ENCODE measurements around the gene CAMK2N1. TPM values are rescaled to one million over a fixed set of nuclear protein-coding genes. Genes with fewer than 3 reads are reported as not detected.

The CAMK2N1 gene
- total RNA-seq, 4 donors from 2014 or later = 74.3 to 126 (median 85.9) TPM

DNA sequence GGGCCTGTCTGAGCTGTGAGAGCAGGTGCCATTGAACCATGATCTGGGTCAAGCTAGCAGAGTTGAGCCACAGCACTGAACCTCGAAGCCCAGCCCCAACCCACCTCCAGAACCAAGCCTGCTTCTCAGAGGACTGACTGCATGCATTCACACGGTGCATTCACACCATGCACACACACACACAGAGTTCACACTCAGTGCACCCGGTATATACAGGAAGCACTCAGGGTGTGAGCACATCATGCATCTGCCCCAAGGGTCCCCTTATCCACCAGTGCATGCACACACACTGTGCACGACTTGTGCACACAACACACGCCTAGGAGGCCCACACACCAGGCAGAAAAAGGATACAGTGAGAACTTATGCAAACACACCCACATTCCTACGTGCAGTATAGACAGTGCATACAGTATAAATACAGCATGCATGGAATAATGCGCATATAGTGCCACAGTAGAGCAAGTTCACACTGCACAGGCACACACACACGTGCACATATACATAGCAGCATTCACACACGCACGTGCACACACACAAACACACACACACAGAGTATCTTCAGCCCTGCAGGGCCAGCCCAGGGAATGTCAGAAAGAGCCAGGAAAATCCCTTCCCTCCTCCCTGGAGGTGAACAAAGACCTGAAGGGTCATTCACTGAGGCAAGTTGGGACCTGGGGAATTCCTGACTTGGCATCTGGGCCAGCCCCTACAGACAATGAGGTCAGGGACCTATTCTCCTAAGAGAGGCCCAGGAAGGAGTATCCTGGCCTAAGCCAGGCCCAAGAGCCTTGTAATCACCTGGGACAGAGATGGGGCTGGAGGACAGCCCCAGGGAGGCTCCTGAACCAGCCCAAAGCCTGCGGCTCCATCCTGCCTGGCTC is 42.1 kb downstream of the CAMK2N1 start:
- H3K4me3 ChIP-seq = no peak overlapping the region
- H3K27me3 ChIP-seq = peaks cover 5% of the 10 kb centered on the region
- intact Hi-C loops (cut with DNase I; ENCODE audit: low total_unique reads) (no loop called here), in situ Hi-C loops (cut with MboI; ENCODE audit: low pct_ligation_motif_present in 1 of 4, low pct_unique_long_range_greater_than_20kb in 1 of 4, low sequenced_read_pairs in 3 of 4) (no loop called here)
- TF ChIP-seq EP300 (IDR thresholded peaks at IDR 0.05; ENCODE audit: low read depth) (no peak), POLR2A (IDR thresholded peaks at IDR 0.05) (no peak), POLR2AphosphoS5 (IDR thresholded peaks at IDR 0.05) (no peak)
- TF ChIP-seq, protein P1, sequence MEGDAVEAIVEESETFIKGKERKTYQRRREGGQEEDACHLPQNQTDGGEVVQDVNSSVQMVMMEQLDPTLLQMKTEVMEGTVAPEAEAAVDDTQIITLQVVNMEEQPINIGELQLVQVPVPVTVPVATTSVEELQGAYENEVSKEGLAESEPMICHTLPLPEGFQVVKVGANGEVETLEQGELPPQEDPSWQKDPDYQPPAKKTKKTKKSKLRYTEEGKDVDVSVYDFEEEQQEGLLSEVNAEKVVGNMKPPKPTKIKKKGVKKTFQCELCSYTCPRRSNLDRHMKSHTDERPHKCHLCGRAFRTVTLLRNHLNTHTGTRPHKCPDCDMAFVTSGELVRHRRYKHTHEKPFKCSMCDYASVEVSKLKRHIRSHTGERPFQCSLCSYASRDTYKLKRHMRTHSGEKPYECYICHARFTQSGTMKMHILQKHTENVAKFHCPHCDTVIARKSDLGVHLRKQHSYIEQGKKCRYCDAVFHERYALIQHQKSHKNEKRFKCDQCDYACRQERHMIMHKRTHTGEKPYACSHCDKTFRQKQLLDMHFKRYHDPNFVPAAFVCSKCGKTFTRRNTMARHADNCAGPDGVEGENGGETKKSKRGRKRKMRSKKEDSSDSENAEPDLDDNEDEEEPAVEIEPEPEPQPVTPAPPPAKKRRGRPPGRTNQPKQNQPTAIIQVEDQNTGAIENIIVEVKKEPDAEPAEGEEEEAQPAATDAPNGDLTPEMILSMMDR (IDR thresholded peaks at IDR 0.05) = no peak
- no peak for DNase-seq
- no peaks in the 10 kb centered on the region for H3K9me3 ChIP-seq
- no peaks in the 10 kb centered on the region for H3K4me1 ChIP-seq
- no peak overlapping the region for H3K27ac ChIP-seq
- 81 to 100% methylated on average over 1 to 11 of the region's 11 CpGs for WGBS, 2 donors (ENCODE audit: low coverage in 1 of 2)
- no peaks in the 10 kb centered on the region for H3K36me3 ChIP-seq

DNA sequence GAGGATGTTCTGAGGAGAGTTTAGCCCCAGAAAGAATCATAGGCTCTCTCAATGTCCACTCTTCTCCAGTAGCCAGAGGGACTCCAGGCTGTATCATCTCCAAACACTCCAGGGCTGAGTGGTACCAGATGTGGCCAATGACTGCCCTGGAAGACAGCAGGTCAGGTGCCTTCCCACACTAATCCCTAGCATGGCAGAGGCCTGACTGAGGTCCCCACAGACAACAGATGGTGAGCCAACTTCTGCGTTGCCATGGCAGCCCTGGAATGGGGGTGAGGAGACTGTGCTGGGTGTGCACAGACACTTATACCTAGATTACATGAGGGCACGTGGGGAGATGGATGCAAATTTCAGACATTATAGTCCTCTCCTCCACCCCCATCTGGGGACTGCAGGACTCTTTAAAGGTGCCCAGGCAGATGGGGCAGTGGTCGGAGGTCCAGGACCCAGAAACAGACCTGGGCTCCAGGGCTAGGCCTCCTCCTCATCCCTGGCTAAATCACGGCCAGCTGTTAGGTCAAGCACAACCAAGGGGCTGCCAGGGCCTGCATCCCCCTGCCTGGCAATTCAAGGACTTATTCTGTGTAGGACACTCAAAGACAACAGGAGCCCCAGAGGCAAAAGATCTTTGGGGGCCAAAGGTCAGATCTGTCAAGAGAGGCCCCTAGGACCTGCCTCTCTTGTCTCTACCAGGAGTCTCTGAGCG is 42.9 kb downstream of the CAMK2N1 start:
- in situ Hi-C loops (cut with MboI; ENCODE audit: low pct_ligation_motif_present in 1 of 4, low pct_unique_long_range_greater_than_20kb in 1 of 4, low sequenced_read_pairs in 3 of 4) = no loop called here
- no peak overlapping the region for H3K27ac ChIP-seq
- WGBS, 2 donors (ENCODE audit: low coverage in 1 of 2) = 86% methylated on average over 5 of the region's 5 CpGs; no CpG with 5 or more reads in 1 of the 2 donors
- H3K36me3 ChIP-seq = no peaks in the 10 kb centered on the region
- no peaks in the 10 kb centered on the region for H3K4me1 ChIP-seq
- H3K27me3 ChIP-seq = no peaks in the 10 kb centered on the region
- TF ChIP-seq POLR2A (IDR thresholded peaks at IDR 0.05) (no peak), EP300 (IDR thresholded peaks at IDR 0.05; ENCODE audit: low read depth) (no peak)
- H3K4me3 ChIP-seq = no peak overlapping the region
- no peak for DNase-seq
- intact Hi-C loops (cut with DNase I; ENCODE audit: low total_unique reads) = no loop called here
- no peaks in the 10 kb centered on the region for H3K9me3 ChIP-seq

DNA sequence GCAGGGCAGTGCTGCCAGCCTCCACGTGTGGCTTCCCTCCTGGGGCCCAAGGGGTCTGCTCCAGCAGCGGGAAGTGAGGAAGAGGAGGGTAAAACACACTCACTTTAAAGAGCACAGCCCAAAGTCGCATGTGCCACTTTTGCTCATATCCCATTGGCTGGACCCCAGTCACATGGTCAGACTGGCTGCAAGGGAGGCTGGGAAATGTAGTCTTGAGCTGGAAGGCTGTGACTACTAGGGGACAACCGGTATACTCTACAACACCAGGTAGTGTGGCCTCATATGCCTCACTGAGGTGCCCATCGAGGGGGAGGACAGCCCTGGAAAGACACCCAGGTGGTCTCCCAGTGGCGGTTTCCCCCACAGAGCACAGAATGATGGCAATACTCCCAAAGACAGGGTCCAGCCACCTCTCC is 45.2 kb downstream of the CAMK2N1 start:
- no peaks in the 10 kb centered on the region for H3K9me3 ChIP-seq
- H3K4me1 ChIP-seq = no peaks in the 10 kb centered on the region
- H3K27me3 ChIP-seq = peaks cover 7% of the 10 kb centered on the region
- no peaks in the 10 kb centered on the region for H3K36me3 ChIP-seq
- in situ Hi-C loops (cut with MboI; ENCODE audit: low pct_ligation_motif_present in 1 of 4, low pct_unique_long_range_greater_than_20kb in 1 of 4, low sequenced_read_pairs in 3 of 4) = no loop called here
- no peak overlapping the region for H3K4me3 ChIP-seq
- peak; percentile 55 for DNase-seq
- TF ChIP-seq EP300 (IDR thresholded peaks at IDR 0.05; ENCODE audit: low read depth) (no peak), POLR2A (IDR thresholded peaks at IDR 0.05) (no peak)
- TF ChIP-seq, protein P1 (IDR thresholded peaks at IDR 0.05) = no peak
- WGBS, 2 donors (ENCODE audit: low coverage in 1 of 2) = 31% methylated on average over 6 of the region's 6 CpGs; no CpG with 5 or more reads in 1 of the 2 donors
- H3K27ac ChIP-seq = no peak overlapping the region
- intact Hi-C loops (cut with DNase I; ENCODE audit: low total_unique reads) = no loop called here

DNA sequence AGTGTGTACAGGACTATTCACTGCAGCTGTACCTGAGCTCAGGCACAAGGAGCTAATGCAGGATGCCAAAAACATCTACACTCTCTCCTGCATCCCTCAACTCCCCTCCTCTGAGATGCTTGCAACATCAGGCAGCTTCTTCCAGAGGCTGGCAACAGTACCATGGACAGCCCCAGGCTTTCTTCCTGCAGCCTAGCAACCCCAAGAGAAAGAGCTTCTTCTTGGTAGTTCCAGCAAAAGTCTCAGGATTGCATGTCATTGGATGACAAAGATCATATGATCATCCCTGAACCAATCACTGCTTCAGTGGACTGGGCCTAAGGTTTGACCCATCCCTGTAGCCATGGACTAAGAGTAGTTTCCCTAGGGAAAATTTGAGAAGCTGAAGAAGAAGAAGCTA is 46.7 kb downstream of the CAMK2N1 start:
- no peaks in the 10 kb centered on the region for H3K36me3 ChIP-seq
- no peak overlapping the region for H3K4me3 ChIP-seq
- peaks cover 11% of the 10 kb centered on the region for H3K27me3 ChIP-seq
- TF ChIP-seq EP300 (IDR thresholded peaks at IDR 0.05; ENCODE audit: low read depth) (no peak), POLR2A (IDR thresholded peaks at IDR 0.05) (no peak)
- no peaks in the 10 kb centered on the region for H3K9me3 ChIP-seq
- intact Hi-C loops (cut with DNase I; ENCODE audit: low total_unique reads) (no loop called here), in situ Hi-C loops (cut with MboI; ENCODE audit: low pct_ligation_motif_present in 1 of 4, low pct_unique_long_range_greater_than_20kb in 1 of 4, low sequenced_read_pairs in 3 of 4) (loop anchor here in 1 of 4 donors (10.0 kb wide), 1 partner anchor 56 kb away; no protein-coding TSS in a partner anchor)
- no peak overlapping the region for H3K27ac ChIP-seq
- DNase-seq = no peak
- peaks cover 0 to 3% (median 0%) of the 10 kb centered on the region in 4 donors for H3K4me1 ChIP-seq

DNA sequence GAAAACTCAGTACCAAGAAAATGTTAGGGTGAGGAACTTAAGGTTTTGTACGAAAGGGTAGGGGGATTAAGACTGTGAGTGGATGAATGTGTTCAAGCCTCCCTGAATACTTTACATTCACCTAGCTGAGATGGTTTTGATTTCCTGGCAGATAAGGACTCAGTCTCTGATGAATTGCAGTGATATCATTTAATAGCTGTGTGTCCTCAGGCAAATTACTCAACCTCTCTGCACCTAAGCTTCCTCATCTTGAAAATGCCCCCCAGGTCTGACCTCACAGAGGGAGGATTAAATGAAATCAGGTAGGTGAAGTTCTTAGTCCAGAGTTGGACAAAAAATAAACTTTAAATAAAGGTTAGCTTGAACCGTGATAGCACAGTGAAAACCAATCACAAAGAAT is 48.4 kb downstream of the CAMK2N1 start:
- in situ Hi-C loops (cut with MboI; ENCODE audit: low pct_ligation_motif_present in 1 of 4, low pct_unique_long_range_greater_than_20kb in 1 of 4, low sequenced_read_pairs in 3 of 4) (loop anchor here in 1 of 4 donors (10.0 kb wide), 1 partner anchor 57 kb away; no protein-coding TSS in a partner anchor), intact Hi-C loops (cut with DNase I; ENCODE audit: low total_unique reads) (no loop called here)
- WGBS, 2 donors (ENCODE audit: low coverage in 1 of 2) = 85 to 100% methylated on average over 1 to 2 of the region's 2 CpGs
- Histone ChIP-seq H3K27me3 (peaks cover 11% of the 10 kb centered on the region), H3K36me3 (no peaks in the 10 kb centered on the region), H3K9me3 (no peaks in the 10 kb centered on the region), H3K27ac (no peak overlapping the region), H3K4me1 (peaks cover 0 to 3% (median 0%) of the 10 kb centered on the region in 4 donors), H3K4me3 (no peak overlapping the region)
- DNase-seq = no peak
- TF ChIP-seq POLR2A (IDR thresholded peaks at IDR 0.05) (no peak), EP300 (IDR thresholded peaks at IDR 0.05; ENCODE audit: low read depth) (no peak)
- TF ChIP-seq, protein P1 (IDR thresholded peaks at IDR 0.05) = no peak

Data from transverse colon (tissue), 4 donors.